ENCODE data around the gene MFSD6. TPM values are rescaled to one million over a fixed set of nuclear protein-coding genes. Genes with fewer than 3 reads are reported as not detected.

MFSD6 gene
- polyA plus RNA-seq, 1 donor from 2014 or later, result 11.8 TPM

DNA sequence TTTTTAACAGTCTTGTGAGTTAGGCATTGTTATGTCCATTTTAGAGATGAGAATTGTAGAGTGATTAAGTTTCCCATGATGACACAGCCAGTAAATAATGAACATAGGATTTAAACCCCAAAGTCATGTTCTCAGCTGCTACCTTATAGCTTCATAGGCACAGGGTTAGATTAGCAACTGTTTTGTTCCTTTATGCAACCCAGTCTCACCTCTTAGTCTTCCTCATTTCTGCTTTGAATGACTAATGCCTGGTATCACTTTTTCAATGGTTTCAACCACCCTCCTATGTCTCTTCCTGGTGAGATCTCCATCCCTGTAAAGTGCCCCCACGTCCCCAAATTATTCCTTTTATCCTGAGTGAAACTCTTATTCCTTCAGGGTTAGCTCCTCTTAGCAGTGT is 44.3 kb downstream of the MFSD6 start:
- TF ChIP-seq RAD21 (conservative IDR thresholded peaks at IDR 0.05) (no peak), POLR2AphosphoS5 (IDR thresholded peaks at IDR 0.05) (no peak), EP300 (conservative IDR thresholded peaks at IDR 0.05; ENCODE audit: poor library complexity, severe bottlenecking) (no peak), MXI1 (conservative IDR thresholded peaks at IDR 0.05; ENCODE audit: poor library complexity, severe bottlenecking) (no peak), SMC3 (conservative IDR thresholded peaks at IDR 0.05; ENCODE audit: poor library complexity) (no peak), CTCF (IDR thresholded peaks at IDR 0.05; ENCODE audit: poor library complexity, severe bottlenecking) (no peak), EZH2 (IDR thresholded peaks at IDR 0.05; ENCODE audit: borderline replicate concordance, insufficient read depth, low read length, poor library complexity, severe bottlenecking) (no peak), TAF1 (IDR thresholded peaks at IDR 0.05; ENCODE audit: low read depth) (no peak)
- TF ChIP-seq, protein P1, sequence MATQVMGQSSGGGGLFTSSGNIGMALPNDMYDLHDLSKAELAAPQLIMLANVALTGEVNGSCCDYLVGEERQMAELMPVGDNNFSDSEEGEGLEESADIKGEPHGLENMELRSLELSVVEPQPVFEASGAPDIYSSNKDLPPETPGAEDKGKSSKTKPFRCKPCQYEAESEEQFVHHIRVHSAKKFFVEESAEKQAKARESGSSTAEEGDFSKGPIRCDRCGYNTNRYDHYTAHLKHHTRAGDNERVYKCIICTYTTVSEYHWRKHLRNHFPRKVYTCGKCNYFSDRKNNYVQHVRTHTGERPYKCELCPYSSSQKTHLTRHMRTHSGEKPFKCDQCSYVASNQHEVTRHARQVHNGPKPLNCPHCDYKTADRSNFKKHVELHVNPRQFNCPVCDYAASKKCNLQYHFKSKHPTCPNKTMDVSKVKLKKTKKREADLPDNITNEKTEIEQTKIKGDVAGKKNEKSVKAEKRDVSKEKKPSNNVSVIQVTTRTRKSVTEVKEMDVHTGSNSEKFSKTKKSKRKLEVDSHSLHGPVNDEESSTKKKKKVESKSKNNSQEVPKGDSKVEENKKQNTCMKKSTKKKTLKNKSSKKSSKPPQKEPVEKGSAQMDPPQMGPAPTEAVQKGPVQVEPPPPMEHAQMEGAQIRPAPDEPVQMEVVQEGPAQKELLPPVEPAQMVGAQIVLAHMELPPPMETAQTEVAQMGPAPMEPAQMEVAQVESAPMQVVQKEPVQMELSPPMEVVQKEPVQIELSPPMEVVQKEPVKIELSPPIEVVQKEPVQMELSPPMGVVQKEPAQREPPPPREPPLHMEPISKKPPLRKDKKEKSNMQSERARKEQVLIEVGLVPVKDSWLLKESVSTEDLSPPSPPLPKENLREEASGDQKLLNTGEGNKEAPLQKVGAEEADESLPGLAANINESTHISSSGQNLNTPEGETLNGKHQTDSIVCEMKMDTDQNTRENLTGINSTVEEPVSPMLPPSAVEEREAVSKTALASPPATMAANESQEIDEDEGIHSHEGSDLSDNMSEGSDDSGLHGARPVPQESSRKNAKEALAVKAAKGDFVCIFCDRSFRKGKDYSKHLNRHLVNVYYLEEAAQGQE (IDR thresholded peaks at IDR 0.05; ENCODE audit: borderline replicate concordance), result no peak
- no peaks in the 10 kb centered on the region for H4K20me1 ChIP-seq (ENCODE audit: insufficient read depth)
- no peak overlapping the region for H3K27ac ChIP-seq (ENCODE audit: low read length)

GRCh38 chr2:190454795-190455194 is 46.6 kb downstream of the MFSD6 start:
- Histone ChIP-seq H3K27me3 (ENCODE audit: insufficient read depth, low read depth, low read length) (no peaks in the 10 kb centered on the region), H4K20me1 (ENCODE audit: insufficient read depth) (no peaks in the 10 kb centered on the region), H3K4me2 (ENCODE audit: low read length) (no peak overlapping the region), H3K4me3 (ENCODE audit: low read length) (no peak overlapping the region), H3F3A (ENCODE audit: insufficient read depth, low read length, poor library complexity, severe bottlenecking) (no peaks in the 10 kb centered on the region), H3K9me2 (ENCODE audit: insufficient read depth, low read length) (no peaks in the 10 kb centered on the region), H3K79me2 (replicated peaks; ENCODE audit: insufficient read depth, low read length) (no peaks in the 10 kb centered on the region), H2AFZ (ENCODE audit: low read depth, low read length) (no peak overlapping the region), H3K9ac (ENCODE audit: low read length) (no peak overlapping the region), H3K36me3 (ENCODE audit: insufficient read depth, low read length) (no peaks in the 10 kb centered on the region), H3K9me3 (ENCODE audit: low read length) (no peaks in the 10 kb centered on the region), H3K27ac (ENCODE audit: low read length) (no peak overlapping the region)
- no peak for TF ChIP-seq TAF1 (IDR thresholded peaks at IDR 0.05; ENCODE audit: low read depth)
- TF ChIP-seq, protein P1 (IDR thresholded peaks at IDR 0.05; ENCODE audit: borderline replicate concordance), result no peak
- TF ChIP-seq RAD21 (conservative IDR thresholded peaks at IDR 0.05), result no peak
- TF ChIP-seq SMC3 (conservative IDR thresholded peaks at IDR 0.05; ENCODE audit: poor library complexity), result no peak
- no peak for TF ChIP-seq POLR2AphosphoS5 (IDR thresholded peaks at IDR 0.05)
- no peak for TF ChIP-seq MXI1 (conservative IDR thresholded peaks at IDR 0.05; ENCODE audit: poor library complexity, severe bottlenecking)
- TF ChIP-seq EP300 (conservative IDR thresholded peaks at IDR 0.05; ENCODE audit: poor library complexity, severe bottlenecking), result no peak

More for the DNA sequence above, 44.3 kb downstream of the MFSD6 start:
- Histone ChIP-seq H3K9me2 (ENCODE audit: insufficient read depth, low read length) (no peaks in the 10 kb centered on the region), H2AFZ (ENCODE audit: low read depth, low read length) (no peak overlapping the region), H3K9ac (ENCODE audit: low read length) (no peak overlapping the region), H3F3A (ENCODE audit: insufficient read depth, low read length, poor library complexity, severe bottlenecking) (no peaks in the 10 kb centered on the region), H3K79me2 (replicated peaks; ENCODE audit: insufficient read depth, low read length) (no peaks in the 10 kb centered on the region), H3K9me3 (ENCODE audit: low read length) (no peaks in the 10 kb centered on the region), H3K36me3 (ENCODE audit: insufficient read depth, low read length) (no peaks in the 10 kb centered on the region), H3K4me2 (ENCODE audit: low read length) (no peak overlapping the region), H3K4me3 (ENCODE audit: low read length) (no peak overlapping the region), H3K27me3 (ENCODE audit: insufficient read depth, low read depth, low read length) (no peaks in the 10 kb centered on the region)

Measured in neural cell (in vitro differentiated cells).